Measurements from ENCODE around the gene DHRSX.

The DHRSX gene

GRCh38 chrX:2176733-2177132 is 324.0 kb downstream of the DHRSX start:
- H3K4me3 ChIP-seq (ENCODE audit: low read depth, low read length) = no peak overlapping the region

- H3K4me3 ChIP-seq (ENCODE audit: low read depth, low read length) = no peak overlapping the region
Measured at GRCh38 chrX:2176274-2176673, 324.5 kb downstream of the DHRSX start.

- no peak overlapping the region for H3K4me3 ChIP-seq (ENCODE audit: low read depth, low read length)
Measured at GRCh38 chrX:2172359-2172758, 328.4 kb downstream of the DHRSX start.
